GM12892 (cell line): ENCODE results near the gene MARCHF10.

Experiments used
- POLR2A ChIP-seq: IDR thresholded peaks from 2 replicates; pipeline ENCODE4 v1.6.1; 2011; ENCODE audit warnings: low read depth, low read length, control low read depth
- POLR2AphosphoS5 ChIP-seq: IDR thresholded peaks from 2 replicates; pipeline ENCODE4 v1.6.1; 2011; ENCODE audit warnings: low read depth, low read length, control low read depth
- TAF1 ChIP-seq: IDR thresholded peaks from 2 replicates; pipeline ENCODE4 v1.6.1; 2011; ENCODE audit warnings: low read depth, mild to moderate bottlenecking, control low read depth, low read length, borderline replicate concordance

DNA sequence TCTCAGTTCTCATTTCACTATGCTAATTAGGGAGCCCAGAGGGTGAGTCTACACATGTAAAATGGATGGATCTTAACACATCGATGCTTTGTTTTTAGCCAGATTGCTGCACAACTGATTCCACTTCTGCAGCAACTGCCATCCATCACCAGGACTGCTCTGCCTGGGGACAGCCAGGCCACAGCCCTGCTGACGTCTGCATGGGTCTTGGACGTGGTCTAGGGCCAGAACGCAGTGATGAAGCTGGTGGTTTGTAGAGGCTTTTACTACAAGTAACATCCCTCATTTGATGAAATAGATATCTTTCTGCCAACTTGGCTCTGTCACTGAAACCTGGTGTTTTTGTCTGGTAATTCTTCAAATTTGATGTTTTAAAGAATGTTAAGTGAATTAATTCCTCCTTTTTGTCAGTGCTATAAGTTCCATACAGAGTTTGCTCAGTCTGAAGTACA is 50.6 kb downstream of the MARCHF10 start:
- TF ChIP-seq POLR2A, result no peak
- TF ChIP-seq TAF1, result no peak
- no peak for TF ChIP-seq POLR2AphosphoS5
